K562 (cell line): ENCODE results near the gene HIVEP3.

Experiments used
- CREB1 ChIP-seq, 2 experiments: sonication (generic) in 1 of 2; formaldehyde crosslinking in 1 of 2; IDR thresholded peaks; 2 replicates each; pipeline versions ENCODE4 v1.6.1 to v1.8.0; 2012 to 2022; ENCODE audit warnings: inconsistent platforms in 1 of 2, mild to moderate bottlenecking in 1 of 2, missing genetic modification reagents in 1 of 2, moderate library complexity in 1 of 2
- CTCF ChIP-seq, 3 experiments: IDR thresholded peaks in 2 of 3; conservative IDR thresholded peaks in 1 of 3; 2 replicates each; pipeline ENCODE4 v1.5.1; 2011 to 2012; ENCODE audit warnings: low read length in 3 of 3, mild to moderate bottlenecking in 3 of 3, control low read depth in 2 of 3, improper control_type of control experiment in 1 of 3, inconsistent platforms in 1 of 3, low read depth in 1 of 3, mixed read lengths in 1 of 3, moderate library complexity in 1 of 3; ENCODE audit not compliant: insufficient read depth in 2 of 3
- EP300 ChIP-seq: IDR thresholded peaks from 2 replicates; pipeline ENCODE4 v1.6.1; 2012; ENCODE audit warnings: low read length, improper control_type of control experiment
- JUN ChIP-seq, 2 experiments: sonication (generic) in 1 of 2; formaldehyde crosslinking in 1 of 2; IDR thresholded peaks; 2 replicates each; pipeline versions ENCODE4 v1.6.1 to v1.8.0; 2012 to 2022; ENCODE audit warnings: borderline replicate concordance in 2 of 2, mild to moderate bottlenecking in 2 of 2, improper control_type of control experiment in 1 of 2, low read depth in 1 of 2, low read length in 1 of 2, missing genetic modification reagents in 1 of 2
- KHSRP ChIP-seq: fragments of 450-650 bp; IDR thresholded peaks from 2 replicates; pipeline ENCODE4 v1.6.1; 2017
- PHF21A ChIP-seq: fragments of 450-650 bp; IDR thresholded peaks from 2 replicates; pipeline ENCODE4 v1.6.1; 2017; ENCODE audit warnings: low read depth, borderline replicate concordance
- POLR2A ChIP-seq: fragments of 450-650 bp; conservative IDR thresholded peaks from 2 replicates; pipeline ENCODE4 v1.6.1; 2016
- TF ChIP-seq, protein P1 (sequence below), 2 experiments: IDR thresholded peaks in 1 of 2; conservative IDR thresholded peaks in 1 of 2; 2 replicates each; pipeline ENCODE4 v1.6.1; 2016; ENCODE audit warnings: low read depth in 2 of 2, mild to moderate bottlenecking in 1 of 2, missing compliant biosample characterization in 1 of 2, missing genetic modification characterization in 1 of 2, moderate library complexity in 1 of 2

- TF ChIP-seq JUN (IDR thresholded peaks at IDR 0.05; ENCODE audit: borderline replicate concordance, low read depth, low read length): no peak
- TF ChIP-seq JUN (CRISPR knock-in tag; IDR thresholded peaks at IDR 0.05; ENCODE audit: borderline replicate concordance): no peak
- TF ChIP-seq PHF21A: no peak
- no peak for TF ChIP-seq CTCF (IDR thresholded peaks at IDR 0.05 in 2 of 3, conservative IDR thresholded peaks at IDR 0.05 in 1 of 3; ENCODE audit: insufficient read depth in 2 of 3, low read depth in 1 of 3, low read length in 3 of 3)
- TF ChIP-seq KHSRP: no peak
- TF ChIP-seq, protein P1, sequence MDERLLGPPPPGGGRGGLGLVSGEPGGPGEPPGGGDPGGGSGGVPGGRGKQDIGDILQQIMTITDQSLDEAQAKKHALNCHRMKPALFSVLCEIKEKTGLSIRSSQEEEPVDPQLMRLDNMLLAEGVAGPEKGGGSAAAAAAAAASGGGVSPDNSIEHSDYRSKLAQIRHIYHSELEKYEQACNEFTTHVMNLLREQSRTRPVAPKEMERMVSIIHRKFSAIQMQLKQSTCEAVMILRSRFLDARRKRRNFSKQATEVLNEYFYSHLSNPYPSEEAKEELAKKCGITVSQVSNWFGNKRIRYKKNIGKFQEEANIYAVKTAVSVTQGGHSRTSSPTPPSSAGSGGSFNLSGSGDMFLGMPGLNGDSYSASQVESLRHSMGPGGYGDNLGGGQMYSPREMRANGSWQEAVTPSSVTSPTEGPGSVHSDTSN (CRISPR knock-in tag; IDR thresholded peaks at IDR 0.05; ENCODE audit: low read depth): no peak
- TF ChIP-seq, protein P1 (tag; conservative IDR thresholded peaks at IDR 0.05; ENCODE audit: low read depth): no peak
- TF ChIP-seq POLR2A: no peak
- TF ChIP-seq CREB1 (IDR thresholded peaks at IDR 0.05): no peak
- TF ChIP-seq CREB1 (CRISPR knock-in tag; IDR thresholded peaks at IDR 0.05): no peak
- TF ChIP-seq EP300: no peak
Observed at GRCh38 chr1:41700581-41700980, 218.1 kb downstream of the HIVEP3 start.
